ENCODE data around the gene SLC6A5.
"Not testable (repeated sequence)": the region's sequence is repeated elsewhere in the genome, so short reads cannot be mapped to it uniquely, and the experiment has no call there.

Gene SLC6A5

GRCh38 chr11:20599221-20600019 is at the start of gene SLC6A5:
TSS of gene SLC6A5 (plus strand) at chr11:20599608. CDS start at chr11:20599673, 65 bp downstream.
- DNase-seq (ENCODE audit: low spot score): peak; percentile 8

GRCh38 chr11:20551096-20551495 is 48.3 kb upstream of the SLC6A5 start:
- DNase-seq (ENCODE audit: low spot score): no peak

GRCh38 chr11:20555783-20556182 is 43.6 kb upstream of the SLC6A5 start:
- DNase-seq (ENCODE audit: low spot score): no peak

DNA sequence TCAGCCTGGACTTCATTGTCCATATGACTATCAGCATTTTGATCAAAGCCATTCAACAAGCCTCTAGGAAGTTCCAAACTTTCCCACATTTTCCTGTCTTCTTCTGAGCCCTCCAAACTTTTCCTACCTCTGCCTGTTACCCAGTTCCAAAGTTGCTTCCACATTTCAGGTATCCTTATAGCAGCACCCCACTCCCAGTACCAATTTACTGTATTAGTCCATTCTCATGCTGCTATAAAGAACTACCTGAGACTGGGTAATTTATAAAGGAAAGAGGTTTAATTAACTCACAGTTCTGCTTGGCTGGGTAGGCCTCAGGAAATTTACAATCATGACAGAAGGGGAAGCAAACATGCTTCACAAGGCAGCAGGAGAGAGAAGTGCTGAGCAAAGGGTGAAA is 43.0 kb upstream of the SLC6A5 start:
- DNase-seq (ENCODE audit: low spot score): not testable (repeated sequence)

DNA sequence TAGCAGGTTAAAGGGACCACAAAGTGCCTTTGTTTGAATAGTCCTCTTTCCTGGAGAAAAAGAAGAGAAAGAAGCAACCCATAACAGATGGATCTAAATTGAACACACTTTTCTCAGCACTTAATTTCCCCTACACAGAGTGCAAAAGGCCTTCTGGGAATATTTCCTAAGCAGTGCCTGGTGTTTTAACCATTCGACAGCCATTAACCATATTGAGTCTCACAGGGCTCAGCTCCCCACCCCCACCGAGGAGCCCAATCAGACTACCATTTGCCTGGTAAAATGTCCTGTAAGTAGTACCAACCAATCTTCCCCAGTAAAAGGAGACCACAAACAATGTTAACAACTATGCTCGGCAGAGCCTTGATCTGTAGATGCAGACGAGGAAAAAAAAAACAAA is 40.7 kb upstream of the SLC6A5 start:
- DNase-seq (ENCODE audit: low spot score): no peak

DNA sequence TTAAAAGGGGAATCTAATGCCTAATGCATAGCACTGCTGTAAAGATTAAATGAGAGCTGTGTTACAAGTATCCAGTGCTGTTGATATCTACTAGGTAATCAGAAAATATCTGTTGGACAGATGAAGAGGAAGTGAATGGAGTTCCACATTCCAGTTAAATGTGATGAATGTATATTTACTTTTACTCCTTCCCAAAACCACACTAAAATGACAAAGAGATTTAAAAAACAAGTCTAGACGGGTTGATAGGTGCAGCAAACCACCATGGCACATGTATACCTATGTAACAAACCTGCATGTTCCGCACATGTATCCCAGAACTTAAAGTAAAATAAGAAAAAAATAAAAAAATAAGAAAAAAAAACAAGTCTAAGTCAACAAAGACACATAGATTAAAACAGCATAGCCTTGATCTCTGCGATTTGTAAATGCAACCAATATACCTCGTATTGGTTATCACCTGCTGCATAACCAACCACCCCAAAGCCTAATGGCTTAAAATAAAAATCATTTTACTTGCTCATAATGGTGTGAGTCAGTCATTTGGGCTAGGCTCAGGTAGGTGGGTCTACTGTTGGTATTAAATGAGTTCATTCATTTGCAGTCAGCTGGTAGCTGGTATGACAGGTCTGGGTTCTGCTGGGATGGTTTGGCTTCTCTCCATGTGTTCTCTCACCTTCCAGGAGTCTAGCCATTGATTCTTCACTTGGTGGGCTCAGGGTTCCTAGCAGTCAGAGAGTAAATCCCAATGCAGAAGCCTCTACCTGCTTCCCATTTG is 39.7 kb upstream of the SLC6A5 start:
- DNase-seq (ENCODE audit: low spot score): no peak

DNA sequence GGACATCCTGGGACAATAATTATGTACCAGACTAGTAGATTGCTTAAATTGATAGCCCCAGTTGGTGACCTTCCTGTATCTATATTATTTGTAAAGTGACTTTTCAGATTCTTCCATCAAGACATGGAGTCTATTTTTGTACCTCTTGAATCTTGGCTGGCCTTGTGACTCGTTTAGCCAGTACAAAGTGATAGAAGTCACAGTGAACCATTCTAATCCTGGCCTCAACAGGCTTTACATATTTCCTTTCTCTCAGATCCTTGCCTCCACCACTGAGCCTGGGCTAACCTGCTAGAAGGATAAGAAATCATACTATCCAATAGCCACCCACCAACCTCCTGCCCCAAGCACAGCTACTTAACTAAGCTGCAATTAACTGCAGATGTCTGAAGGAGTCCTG is 37.5 kb upstream of the SLC6A5 start:
- DNase-seq (ENCODE audit: low spot score): no peak

- DNase-seq (ENCODE audit: low spot score): no peak
Observed at GRCh38 chr11:20563866-20564265, 35.5 kb upstream of the SLC6A5 start.

- DNase-seq (ENCODE audit: low spot score): no peak
Observed at GRCh38 chr11:20564846-20565635, 34.4 kb upstream of the SLC6A5 start.

- DNase-seq (ENCODE audit: low spot score): not testable (repeated sequence)
Observed at GRCh38 chr11:20566115-20566514, 33.3 kb upstream of the SLC6A5 start.

- no peak for DNase-seq (ENCODE audit: low spot score)
Observed at GRCh38 chr11:20566591-20567434, 32.6 kb upstream of the SLC6A5 start.

- DNase-seq (ENCODE audit: low spot score): not testable (repeated sequence)
Observed at GRCh38 chr11:20579725-20580124, 19.7 kb upstream of the SLC6A5 start.

DNA sequence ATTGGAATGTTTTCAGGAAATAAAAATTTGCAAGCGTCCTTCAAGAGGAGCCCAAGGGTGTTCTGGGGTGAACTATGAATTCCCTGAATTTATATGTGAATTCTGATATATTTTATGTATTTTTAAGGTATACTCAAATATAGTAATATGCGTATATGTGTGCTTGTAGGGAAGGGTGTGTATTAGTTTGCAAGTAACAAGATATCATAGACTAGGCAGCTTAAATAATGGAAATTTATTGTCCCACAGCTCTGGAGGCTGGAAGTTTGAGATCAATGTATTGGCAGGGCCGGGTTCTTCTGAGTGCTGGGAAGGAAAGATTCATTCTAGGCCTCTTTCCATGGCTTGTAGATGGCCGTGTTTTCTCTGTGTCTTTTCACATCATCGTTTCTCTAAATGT is 16.2 kb upstream of the SLC6A5 start:
- DNase-seq (ENCODE audit: low spot score): no peak

GRCh38 chr11:20584093-20584774 is 15.2 kb upstream of the SLC6A5 start:
- DNase-seq (ENCODE audit: low spot score): no peak

DNA sequence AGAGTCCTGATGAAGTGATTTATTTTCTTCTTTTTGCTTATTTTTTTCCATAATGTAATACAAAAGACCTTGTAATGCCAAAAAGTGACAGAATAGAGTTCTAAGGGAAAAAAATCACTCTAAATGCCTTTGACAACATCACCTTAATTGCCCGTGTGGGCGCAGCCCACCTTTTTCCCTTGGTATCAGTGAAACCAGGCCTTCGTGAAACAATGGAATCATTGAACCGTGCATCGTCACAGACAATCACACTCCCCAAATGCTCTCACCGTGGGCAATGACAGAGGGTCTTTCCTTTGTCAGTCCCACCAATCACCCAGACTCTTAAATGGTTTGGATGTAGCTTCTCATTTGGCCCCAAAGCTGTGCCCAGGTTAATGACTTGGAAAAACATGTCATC is 9.6 kb upstream of the SLC6A5 start:
- no peak for DNase-seq (ENCODE audit: low spot score)

DNA sequence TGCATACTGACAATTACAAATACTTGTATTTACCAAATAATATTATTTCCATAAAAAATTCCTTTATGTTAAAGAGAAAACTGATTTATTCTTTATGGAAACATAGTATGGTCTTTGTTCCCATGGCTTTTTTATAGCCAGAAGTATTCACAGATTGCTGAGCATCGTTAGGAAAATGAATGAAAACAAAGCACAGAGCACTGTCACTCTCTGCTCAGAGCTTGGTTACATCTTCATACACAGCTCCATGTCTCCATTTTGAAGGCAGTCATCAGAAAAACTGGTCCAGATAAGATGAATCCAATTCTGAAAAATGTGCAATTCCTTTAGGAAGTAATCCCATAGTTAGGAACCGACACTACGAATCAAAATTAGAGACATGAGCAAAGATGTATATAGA is 9.0 kb upstream of the SLC6A5 start:
- DNase-seq (ENCODE audit: low spot score): no peak

DNA sequence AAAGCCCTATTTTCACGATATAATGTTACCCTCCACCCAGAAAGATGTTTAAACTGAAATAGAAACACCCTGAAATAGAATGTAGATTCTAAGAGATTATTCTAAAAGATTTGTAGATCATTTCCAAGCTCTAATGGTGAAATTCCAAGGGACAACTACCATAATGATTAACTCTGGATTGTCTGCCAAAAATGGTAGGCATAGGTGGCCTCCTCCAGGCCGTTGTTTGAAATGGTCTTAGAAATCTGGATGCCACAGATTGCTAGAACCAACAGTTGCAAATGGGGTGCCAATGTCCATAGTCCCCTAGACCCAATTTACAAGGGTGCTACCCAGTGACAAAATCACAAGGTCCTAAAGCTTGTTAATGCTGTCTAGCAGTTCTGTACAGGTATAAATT is 6.7 kb upstream of the SLC6A5 start:
- no peak for DNase-seq (ENCODE audit: low spot score)

GRCh38 chr11:20594274-20595061 is 4.9 kb upstream of the SLC6A5 start:
- no peak for DNase-seq (ENCODE audit: low spot score)

DNA sequence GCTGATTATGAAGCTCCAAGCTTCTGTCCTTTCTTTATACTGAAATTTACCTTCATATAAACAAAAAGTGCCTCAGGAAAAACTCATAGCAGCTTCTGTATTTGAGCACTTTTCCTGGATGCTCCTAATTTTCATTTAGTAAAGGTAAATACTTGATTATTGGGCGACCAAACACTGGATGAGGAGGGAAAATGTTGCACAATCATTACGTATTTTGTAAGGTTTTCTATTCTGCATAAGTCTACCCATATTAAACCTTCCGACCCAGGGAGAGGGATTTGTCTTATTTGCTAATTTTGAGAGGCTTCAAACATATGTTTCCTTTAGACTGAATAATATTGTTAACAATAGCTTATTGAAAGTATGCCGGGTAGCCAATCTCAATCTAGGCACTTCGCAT is 4.3 kb upstream of the SLC6A5 start:
- DNase-seq (ENCODE audit: low spot score): no peak

Data from cerebellar cortex (tissue), 1 donor.